GM19452 (cell line): Measurements from ENCODE around the gene GPR155.
A peak's percentile ranks its signal among the peaks of the same experiment; 100 is the strongest.
"Not testable (repeated sequence)": the region's sequence is repeated elsewhere in the genome, so short reads cannot be mapped to it uniquely, and the experiment has no call there.

Experiments used
- ATAC-seq: cut with Tn5 transposase; IDR thresholded peaks from one replicate; pipeline ENCODE4 v1.9.1; 2021; ENCODE audit not compliant: unreplicated experiment

The GPR155 gene

GRCh38 chr2:174492963-174493431 lies 6.2 kb upstream of the GPR155 start:
- peak; percentile 96 for ATAC-seq

GRCh38 chr2:174491947-174492346 lies 5.1 kb upstream of the GPR155 start:
- ATAC-seq = no peak

- no peak for ATAC-seq
Measured at GRCh38 chr2:174490051-174490450, 3.2 kb upstream of the GPR155 start.

GRCh38 chr2:174489520-174489919 lies 2.7 kb upstream of the GPR155 start:
- not testable (repeated sequence) for ATAC-seq

GRCh38 chr2:174487820-174488162 lies 962 bp upstream of the GPR155 start:
- ATAC-seq = no peak

- peak; percentile 87 for ATAC-seq
Measured at GRCh38 chr2:174487108-174487819, 435 bp upstream of the GPR155 start.

GRCh38 chr2:174485788-174486562 lies 854 bp downstream of the GPR155 start:
- ATAC-seq = peak; percentile 8

- ATAC-seq = not testable (repeated sequence)
Measured at GRCh38 chr2:174485045-174485444, 1.8 kb downstream of the GPR155 start.

- no peak for ATAC-seq
Measured at GRCh38 chr2:174484573-174484972, 2.3 kb downstream of the GPR155 start.

- no peak for ATAC-seq
Measured at GRCh38 chr2:174482854-174483253, 4.0 kb downstream of the GPR155 start.

- ATAC-seq = no peak
Measured at GRCh38 chr2:174477759-174478158, 9.1 kb downstream of the GPR155 start.

GRCh38 chr2:174473796-174474195 lies 13.0 kb downstream of the GPR155 start:
- no peak for ATAC-seq

- no peak for ATAC-seq
Measured at GRCh38 chr2:174465327-174465726, 21.5 kb downstream of the GPR155 start.

- ATAC-seq = no peak
Measured at GRCh38 chr2:174461221-174461620, 25.6 kb downstream of the GPR155 start.

GRCh38 chr2:174454566-174454965 lies 32.3 kb downstream of the GPR155 start:
- no peak for ATAC-seq

- ATAC-seq = no peak
Measured at GRCh38 chr2:174450021-174450816, 36.6 kb downstream of the GPR155 start.

- ATAC-seq = no peak
Measured at GRCh38 chr2:174449033-174449432, 37.8 kb downstream of the GPR155 start.

GRCh38 chr2:174446531-174446930 lies 40.3 kb downstream of the GPR155 start:
- ATAC-seq = no peak

- ATAC-seq = no peak
Measured at GRCh38 chr2:174445248-174445647, 41.6 kb downstream of the GPR155 start.

- ATAC-seq = no peak
Measured at GRCh38 chr2:174444761-174445160, 42.1 kb downstream of the GPR155 start.
